GM19025 (cell line): ENCODE results near the gene POLE2.
"Not testable (repeated sequence)": the region's sequence is repeated elsewhere in the genome, so short reads cannot be mapped to it uniquely, and the experiment has no call there.

Experiments used
- ATAC-seq: cut with Tn5 transposase; IDR thresholded peaks from one replicate; pipeline ENCODE4 v1.9.1; 2021; ENCODE audit warnings: mild to moderate bottlenecking, low read depth, moderate library complexity; ENCODE audit not compliant: unreplicated experiment

Gene POLE2

DNA sequence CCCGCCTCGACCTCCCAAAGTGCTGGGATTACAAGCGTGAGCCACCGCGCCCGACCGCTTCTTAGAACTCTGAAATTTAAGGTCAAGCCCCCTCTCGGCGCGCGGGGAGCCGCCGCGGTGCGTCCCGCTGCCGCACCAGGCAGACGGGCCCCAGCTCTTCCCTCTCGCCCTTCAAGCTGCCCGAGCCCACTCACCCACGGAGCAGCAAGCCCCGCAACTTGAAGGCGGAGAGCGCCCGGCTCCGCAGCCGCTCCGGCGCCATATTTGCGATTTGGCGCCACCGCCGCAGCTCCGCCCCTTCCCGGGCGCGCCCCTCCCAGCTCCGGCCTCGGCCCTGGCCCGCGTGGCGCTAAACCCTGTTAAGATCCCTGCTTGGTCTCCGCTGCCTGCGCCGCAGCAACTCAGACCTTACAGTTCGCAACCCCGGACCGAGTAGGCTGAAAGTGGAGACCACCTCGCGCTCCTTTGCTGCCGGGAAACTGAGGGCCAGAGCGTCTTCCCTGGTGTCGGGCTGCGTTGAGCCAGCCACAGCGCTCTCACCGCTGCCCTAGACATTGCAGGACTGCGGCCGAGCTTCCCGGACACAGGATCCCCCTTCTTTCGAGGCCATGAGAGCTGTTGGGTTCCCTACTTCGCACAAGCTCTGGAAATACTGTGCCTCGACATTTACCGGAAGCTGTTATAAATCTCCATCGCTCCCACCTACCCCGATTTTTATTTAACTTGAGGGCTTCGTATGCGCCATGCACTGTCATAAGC is at the start of gene POLE2:
Gene POLE2 (minus strand): TSS at position 273 of the 759 bp plus-strand sequence. CDS start 11 bp downstream, at position 262.
- ATAC-seq: peak; percentile 80

GRCh38 chr14:49735669-49736068 is 47.7 kb upstream of the POLE2 start:
- not testable (repeated sequence) for ATAC-seq

DNA sequence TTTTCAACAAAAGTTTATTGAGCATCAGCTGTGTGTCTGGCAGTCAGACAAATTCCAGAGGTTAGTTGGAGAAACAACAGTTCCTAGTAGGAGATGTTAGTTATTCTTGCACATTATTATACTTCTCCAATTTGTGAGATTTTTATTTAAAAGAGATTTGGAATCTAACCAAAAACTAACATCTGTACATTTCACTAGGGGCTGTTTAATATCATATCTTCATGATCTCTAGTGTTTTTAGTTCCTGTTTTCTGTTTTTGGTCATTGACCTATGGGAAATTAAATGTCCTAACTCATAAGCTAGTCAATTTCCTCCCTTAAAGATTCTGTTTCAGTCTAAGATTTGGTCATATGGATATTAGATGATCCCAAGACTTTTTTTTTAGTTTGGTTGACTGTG is 45.8 kb upstream of the POLE2 start:
- no peak for ATAC-seq

GRCh38 chr14:49732896-49733295 is 44.9 kb upstream of the POLE2 start:
- ATAC-seq: no peak

DNA sequence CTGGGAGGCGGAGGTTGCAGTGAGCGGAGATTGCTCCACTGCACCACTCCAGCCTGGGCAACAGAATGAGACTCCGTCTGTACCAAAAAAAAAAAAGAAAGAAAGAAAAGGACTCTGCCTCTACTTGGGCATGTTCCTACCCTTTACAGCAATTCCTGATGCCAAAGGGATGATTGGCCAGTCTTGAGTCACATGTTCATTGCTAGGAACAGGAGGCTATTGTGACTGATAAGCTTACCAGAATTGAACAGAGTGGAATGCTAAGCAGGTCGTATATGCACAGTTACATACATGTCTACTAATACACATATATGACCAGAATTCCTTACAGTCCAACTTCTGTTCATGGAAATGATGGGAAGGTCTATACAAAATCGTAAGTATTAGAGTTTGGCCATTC is 39.2 kb upstream of the POLE2 start:
- no peak for ATAC-seq

DNA sequence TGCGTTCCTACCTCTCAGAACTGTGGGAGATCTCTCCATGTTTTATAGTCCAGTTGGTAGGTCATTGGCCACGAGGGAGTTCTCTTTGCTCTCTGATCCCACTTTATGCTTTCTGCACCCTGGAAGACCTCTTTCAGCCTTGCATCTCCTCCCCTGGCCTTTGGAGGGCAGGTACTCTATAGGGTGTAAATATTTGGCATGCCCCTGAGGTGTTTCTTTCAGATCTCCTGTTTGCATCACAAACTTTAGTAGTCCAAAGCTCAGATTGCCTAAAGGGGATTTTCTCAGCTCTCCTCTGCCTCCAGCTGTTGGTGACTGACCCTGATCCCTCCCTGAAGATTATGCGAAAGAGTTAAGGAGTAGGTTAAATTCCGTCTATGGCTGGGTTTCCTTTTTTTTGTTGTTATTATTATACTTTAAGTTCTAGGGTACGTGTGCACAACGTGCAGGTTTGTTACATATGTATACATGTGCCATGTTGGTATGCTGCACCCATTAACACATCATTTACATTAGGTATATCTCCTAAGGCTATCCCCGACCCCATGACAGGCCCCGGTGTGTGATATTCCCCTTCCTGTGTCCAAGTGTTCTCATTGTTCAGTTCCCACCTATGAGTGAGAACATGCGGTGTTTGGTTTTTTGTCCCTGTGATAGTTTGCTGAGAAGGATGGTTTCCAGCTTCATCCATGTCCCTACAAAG is 33.9 kb upstream of the POLE2 start:
- ATAC-seq: not testable (repeated sequence)

DNA sequence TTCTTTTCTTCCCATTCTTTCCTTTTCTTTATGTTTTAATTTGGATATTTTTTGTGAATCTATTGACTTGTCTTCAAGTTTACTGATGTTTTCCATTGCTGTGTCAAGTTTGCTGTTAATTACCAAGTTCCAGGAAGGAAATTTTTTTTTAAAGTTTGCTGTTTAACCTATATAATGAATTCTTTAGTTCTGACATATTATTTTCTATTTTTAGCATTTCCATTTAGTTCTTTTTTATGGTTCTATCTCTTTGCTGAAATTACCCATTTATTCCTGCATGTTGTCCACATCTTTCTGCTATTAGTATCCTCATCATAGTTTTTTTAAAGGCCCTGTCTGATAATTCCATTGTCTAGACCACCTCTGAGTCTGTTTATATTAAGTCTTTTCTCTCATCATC is 32.7 kb upstream of the POLE2 start:
- no peak for ATAC-seq

- not testable (repeated sequence) for ATAC-seq
Measured at GRCh38 chr14:49710993-49711392, 23.0 kb upstream of the POLE2 start.

DNA sequence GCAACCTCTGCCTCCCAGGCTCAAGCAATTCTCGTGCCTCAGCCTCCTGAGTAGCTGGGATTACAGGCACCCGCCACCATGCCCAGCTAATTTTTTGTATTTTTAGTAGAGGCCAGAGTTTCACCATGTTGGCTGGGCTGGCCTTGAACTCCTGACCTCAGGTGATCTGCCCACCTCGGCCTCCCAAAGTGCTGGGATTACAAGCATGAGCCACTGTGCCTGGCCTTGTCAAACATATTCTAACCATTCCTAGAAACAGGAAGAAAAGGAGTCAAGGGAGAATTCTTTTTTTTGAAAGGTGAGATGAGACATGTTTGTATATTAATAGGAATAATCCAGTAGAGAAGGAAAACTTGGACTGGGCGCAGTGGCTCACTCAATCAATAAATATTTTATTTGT is 16.5 kb upstream of the POLE2 start:
- not testable (repeated sequence) for ATAC-seq

- ATAC-seq: no peak
Measured at GRCh38 chr14:49703965-49704364, 16.0 kb upstream of the POLE2 start.

DNA sequence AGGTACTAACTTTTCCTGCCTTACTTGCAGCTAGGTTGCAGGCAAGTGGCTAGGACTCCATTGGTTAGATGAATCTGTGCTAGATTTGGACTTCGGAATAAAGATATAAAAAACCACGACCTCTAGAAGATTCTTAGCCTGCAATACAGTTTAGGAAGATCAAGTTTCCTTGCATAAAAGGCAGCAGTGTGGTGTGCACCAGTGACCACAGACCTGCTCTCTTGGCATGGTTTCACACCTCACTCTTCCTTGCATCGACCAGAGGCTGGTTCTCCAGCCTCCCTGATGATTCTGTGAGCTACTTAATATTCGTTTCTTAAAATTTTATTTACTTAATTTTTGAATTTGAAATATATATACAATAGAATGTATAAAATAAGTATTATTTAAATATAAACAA is 14.7 kb upstream of the POLE2 start:
- ATAC-seq: no peak

DNA sequence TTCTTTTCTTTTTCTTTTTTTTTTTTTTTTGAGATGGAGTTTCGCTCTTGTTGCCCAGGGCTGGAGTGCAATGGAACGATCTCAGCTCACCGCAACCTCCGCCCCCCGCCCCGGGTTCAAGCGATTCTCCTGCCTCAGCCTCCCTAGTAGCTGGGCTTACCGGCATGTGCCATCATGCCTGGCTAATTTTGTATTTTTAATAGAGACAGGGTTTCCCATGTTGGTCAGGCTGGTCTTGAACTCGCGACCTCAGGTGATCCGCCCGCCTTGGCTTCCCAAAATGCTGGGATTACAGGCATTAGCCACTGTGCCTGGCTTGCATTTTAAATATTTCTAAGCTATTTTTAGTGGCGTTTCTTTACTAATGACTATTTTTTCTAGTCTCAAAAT is 5.7 kb upstream of the POLE2 start:
- ATAC-seq: not testable (repeated sequence)

DNA sequence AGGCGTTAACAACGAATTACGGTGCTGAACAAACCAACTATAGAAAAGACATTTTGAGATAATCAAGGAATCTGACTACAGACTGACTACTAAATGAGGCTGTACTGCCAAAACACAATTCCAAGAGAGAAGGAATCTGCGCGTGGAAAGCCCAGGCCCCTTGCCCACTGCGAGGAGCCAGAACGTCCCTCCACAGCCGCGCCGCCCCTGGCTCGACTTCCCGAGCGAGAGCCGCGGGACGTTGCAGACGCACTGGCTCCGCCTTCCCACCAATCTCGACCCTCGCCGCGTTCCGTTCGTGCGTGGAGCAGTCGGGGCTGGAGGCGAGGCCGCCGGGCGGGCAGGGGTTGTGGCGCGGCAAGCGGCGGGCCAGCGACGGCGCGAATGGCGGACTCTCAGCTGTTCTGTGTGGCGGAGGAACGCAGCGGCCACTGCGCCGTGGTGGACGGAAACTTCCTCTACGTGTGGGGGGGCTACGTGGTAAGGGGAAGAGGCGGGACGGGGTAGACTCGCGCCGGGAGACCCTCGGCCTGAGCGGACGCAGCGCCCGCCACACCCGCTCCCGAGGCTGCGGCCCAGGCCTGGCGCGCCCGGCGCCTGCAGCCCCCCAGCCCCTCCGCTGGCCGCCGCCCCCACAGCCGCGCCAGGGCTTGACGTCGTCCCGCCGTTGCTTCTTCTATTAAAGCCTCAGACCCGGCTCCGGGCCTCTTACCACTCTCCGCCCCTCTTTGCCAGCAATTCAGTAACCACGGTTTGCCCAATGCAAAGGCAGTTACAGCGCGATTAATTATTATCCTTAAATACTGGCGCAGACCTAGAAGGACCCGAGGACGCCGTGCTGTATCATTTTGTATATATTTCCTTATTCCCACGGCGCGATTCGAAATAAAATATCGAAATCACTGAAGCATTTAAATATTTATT is 5.1 kb upstream of the POLE2 start, which contains the start of gene KLHDC1:
Gene KLHDC1 (plus strand): TSS at position 310 of the 924 bp plus-strand sequence. CDS start 75 bp downstream, at position 385.
- peak; percentile 55 for ATAC-seq

GRCh38 chr14:49692193-49692757 is 4.3 kb upstream of the POLE2 start:
- ATAC-seq: no peak

GRCh38 chr14:49691031-49691430 is 3.0 kb upstream of the POLE2 start:
- no peak for ATAC-seq

GRCh38 chr14:49688701-49689030 is 652 bp upstream of the POLE2 start:
- ATAC-seq: no peak

DNA sequence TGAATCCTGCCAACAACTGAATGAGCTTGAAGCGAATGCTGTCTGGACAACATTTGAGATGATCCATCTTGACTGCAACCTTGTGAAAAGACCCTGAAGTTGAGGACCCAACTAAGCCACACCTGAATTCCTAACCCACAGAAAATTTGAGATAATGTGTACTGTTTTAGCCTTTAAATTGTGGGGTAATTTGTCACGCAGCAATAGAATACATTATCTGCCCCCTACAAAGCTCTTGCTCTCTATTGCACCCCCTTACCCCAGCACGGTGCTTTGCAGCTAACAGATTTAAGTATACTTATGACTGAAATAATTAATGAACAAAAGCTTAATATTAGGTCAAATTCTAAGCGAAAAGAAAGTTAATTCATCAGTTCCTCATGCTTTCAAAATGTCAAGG is 1.6 kb downstream of the POLE2 start:
- ATAC-seq: no peak

GRCh38 chr14:49679271-49679670 is 8.7 kb downstream of the POLE2 start:
- ATAC-seq: no peak

DNA sequence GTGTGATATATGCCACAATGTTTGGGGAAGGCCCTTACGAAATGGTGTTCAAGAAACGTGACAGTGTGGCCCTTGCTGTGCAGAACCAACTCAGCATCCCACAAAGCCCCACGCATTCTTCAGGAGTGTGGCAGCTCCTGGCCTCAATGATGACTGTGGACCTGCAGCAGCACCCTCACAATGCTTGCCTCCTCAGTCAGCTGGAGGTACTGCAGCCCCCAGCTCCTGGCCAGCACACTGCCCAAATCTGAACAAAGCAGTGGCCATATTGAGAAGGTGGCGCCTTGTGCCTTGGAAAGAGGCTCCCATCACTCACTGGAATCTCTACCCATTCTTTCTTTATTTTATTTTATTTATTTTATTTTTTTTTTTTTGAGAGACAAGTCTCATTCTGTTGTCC is 10.4 kb downstream of the POLE2 start:
- no peak for ATAC-seq

GRCh38 chr14:49673586-49673985 is 14.4 kb downstream of the POLE2 start:
- ATAC-seq: no peak

GRCh38 chr14:49670475-49670874 is 17.5 kb downstream of the POLE2 start:
- no peak for ATAC-seq
